HG03457 (cell line): ENCODE results near the gene PTGS1.
"Not testable (repeated sequence)": the region's sequence is repeated elsewhere in the genome, so short reads cannot be mapped to it uniquely, and the experiment has no call there.

Source experiments
- ATAC-seq: cut with Tn5 transposase; IDR thresholded peaks from one replicate; pipeline ENCODE4 v1.9.1; 2021; ENCODE audit warnings: moderate number of reproducible peaks; ENCODE audit not compliant: unreplicated experiment

The PTGS1 gene

DNA sequence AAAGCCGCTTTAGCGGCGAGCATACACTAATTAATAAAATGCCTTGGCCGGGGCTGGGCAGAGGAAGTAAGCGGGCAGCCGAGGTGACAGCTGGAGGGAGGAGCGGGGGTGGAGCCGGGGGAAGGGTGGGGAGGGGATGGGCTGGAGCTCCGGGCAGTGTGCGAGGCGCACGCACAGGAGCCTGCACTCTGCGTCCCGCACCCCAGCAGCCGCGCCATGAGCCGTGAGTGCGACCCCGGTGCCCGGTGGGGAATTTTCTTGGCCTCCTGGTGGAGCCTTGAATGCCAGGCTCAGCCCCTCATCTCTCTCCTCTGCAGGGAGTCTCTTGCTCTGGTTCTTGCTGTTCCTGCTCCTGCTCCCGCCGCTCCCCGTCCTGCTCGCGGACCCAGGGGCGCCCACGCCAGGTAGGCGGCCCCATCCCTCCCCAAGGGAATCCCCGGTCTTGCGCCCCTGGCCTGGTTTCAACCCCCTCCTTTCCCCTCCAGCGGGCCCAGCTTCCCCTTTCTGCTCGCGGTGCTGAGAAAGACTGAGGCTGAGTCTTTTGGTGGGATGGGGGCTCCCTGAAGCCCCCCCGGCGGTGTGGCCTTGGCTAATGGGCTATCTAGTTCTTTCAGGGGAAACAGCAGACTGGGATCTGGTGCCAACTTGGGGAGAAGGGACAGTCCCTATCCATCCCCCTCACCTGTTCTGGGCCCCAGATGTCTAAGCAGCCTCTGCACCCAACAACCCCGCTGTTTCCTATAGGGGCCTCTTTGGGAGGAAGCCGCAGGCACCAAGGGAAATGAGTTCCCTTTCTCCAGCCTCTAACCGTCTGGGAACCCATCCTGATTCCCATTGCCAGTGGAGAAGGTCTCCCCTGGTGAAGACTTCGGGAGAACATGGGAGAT lies at the start of gene PTGS1:
TSS of gene PTGS1 (plus strand) at position 156 of the 887 bp plus-strand sequence. CDS start at position 217, 61 bp downstream.
- ATAC-seq = no peak

DNA sequence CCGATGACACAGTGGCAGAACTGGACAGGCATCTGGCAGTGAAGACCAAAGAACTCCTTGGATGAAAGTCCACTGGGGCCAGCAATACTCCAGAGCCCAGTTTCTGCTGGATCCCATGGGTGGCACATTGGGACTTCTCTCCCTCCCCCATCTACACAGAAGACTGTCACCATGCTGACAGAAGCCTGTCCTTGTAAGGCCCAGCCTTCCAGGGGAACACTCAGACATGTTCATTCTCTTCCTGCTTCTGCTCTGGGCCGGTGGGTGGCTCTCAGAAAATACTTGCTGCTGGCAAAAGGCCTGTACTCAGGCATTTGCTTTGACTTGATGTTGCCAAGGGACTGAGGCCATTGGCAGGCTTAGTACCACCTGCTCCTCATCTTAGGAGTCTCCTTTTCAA lies 48.3 kb upstream of the PTGS1 start:
- ATAC-seq = no peak

DNA sequence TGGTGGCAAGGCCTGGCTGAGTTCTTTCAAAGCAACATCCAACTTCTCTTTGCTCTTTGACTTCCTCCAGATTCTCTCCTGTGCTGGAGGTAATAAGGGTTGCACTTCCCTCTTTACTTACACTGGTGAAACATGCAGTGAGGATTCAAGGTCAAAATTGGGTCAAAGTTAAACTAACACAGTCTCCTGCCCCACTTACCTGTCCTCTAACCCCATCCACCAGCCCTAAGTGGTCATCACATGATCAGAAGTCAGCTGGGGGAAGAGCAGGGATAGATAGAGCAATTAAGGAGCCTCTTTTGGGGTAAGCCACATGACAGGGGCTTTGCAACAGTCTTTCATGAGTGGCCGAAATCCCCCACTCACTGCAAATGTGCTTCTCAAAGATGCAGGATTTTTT lies 46.2 kb upstream of the PTGS1 start:
- ATAC-seq = not testable (repeated sequence)

DNA sequence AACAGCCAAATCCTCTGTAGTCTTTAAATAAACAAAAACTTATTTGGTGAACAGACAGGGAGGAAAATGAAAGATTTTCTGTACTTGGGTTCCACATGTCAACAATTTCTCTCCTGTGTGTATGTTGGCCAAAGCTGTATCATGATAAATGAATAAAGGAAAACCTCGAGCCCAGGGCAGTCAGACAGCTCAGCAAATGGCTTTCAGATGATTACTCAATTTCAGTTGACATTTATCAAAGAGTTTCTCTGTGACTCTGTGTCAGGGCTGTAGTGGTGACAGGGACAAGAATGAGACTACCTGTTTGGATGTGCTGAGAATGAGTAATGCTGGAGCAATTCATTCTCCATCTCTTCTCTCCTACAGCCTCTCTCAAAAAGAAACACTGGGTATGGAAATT lies 45.7 kb upstream of the PTGS1 start:
- no peak for ATAC-seq

DNA sequence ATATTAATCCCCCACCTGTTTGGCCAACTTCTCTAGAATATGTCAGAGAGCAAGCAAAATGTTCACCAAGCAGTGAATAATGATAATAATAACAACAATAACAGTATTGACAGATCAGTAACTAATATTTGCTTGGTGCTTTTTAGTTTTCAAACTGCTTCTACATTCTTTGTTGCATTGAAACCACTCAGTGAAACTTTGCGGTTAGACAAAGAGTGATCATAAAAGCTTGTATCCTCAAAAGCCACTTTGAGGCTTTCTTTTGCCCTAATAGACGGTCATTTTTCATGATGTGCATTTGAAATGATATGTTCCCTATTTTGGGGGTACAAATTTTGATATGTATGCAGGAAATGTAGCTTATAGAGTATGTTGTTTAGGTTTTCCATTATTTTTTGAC lies 43.6 kb upstream of the PTGS1 start:
- ATAC-seq = no peak

DNA sequence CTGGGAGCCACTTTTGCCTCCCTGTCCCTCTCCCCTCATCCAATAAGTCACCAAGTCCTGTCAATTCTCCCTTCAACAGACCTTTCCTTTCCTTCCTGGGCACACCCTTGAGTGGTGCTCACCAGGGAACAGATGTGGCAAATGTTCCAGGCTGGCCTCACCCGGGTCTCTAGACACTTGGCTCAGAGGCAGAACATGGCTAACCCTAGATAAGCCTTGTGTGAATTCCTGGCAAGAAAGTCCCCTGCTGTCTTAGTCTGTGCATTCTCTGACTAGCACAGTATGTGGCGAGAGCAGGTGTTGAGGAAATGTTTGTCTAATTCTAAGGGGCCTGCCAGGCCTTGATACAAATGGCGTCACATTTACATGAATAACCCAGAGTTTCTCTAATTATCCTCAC lies 41.2 kb upstream of the PTGS1 start:
- no peak for ATAC-seq

DNA sequence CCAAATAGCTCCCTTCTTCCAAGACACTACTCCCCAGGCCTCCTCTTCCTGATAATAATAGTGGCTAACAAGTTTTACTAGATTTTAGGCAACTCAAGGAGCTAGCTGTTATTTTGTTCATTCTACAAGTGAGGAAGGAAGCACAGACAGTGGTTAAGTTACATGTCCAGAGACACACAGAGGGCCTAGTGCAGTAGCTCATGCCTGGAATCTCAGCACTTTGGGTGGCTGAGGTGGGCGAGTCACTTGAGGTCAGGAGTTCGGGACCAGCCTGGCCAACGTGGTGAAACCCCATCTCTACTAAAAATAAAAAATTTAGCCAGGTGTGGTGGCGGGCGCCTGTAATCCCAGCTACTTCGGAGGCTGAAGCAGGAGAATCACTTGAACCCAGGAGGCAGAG lies 40.4 kb upstream of the PTGS1 start:
- ATAC-seq = not testable (repeated sequence)

DNA sequence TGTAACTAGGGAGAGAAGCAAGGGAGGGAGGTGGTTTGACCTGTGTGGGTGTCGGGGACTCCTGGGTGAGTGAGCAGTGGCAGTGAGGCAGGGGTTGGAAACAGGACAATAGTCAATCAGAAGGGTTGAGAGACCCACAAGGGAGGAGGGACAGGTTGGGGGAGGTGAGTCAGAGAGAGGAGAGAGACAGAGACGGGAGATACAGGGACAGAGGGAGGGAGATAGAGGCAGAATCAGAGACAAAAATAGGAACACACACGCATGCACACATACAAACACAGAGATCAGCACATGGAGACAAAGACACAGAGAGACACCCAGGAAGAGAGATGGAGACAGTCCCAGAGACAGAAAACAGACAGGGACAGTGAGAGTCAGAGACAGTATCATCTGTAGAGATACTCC lies 39.3 kb upstream of the PTGS1 start:
- ATAC-seq = no peak

DNA sequence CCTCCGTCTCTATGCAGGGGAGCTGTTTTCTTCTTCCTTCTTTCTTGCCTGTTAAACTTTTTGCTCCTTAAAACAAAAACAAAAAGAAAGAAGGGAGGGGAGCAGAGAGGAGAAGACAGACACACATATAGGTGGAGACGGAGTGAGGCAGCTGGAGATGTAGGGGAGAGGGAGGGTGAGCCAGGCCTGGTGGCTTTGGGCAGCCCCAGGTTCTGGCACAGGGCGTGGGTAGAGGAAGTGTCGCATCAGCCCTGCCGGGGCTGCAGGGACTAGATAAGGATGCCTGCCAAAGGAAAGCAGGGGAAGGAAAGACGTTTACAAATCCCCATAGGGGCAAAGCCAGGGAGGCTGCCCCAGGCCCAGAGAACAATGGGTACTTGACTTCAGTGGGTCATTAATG lies 38.7 kb upstream of the PTGS1 start:
- no peak for ATAC-seq

DNA sequence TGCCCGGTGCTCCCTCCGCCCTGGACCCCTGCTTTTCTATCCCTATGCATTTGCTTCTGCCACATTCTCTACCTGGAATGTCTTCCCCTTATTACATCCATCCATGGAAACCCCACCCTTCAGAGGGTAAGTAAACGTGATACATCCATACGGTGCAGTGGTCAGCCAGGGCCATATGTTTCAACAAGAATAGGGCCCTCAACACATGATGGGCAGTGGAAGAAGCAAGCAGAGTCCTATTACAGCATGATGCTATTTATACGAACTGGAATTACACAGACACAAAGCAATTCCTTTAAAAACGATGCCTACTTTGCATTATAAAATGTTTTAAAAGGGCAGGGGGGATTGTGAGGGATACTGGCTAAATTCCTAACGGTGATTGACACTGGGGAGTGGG lies 38.2 kb upstream of the PTGS1 start:
- ATAC-seq = no peak

DNA sequence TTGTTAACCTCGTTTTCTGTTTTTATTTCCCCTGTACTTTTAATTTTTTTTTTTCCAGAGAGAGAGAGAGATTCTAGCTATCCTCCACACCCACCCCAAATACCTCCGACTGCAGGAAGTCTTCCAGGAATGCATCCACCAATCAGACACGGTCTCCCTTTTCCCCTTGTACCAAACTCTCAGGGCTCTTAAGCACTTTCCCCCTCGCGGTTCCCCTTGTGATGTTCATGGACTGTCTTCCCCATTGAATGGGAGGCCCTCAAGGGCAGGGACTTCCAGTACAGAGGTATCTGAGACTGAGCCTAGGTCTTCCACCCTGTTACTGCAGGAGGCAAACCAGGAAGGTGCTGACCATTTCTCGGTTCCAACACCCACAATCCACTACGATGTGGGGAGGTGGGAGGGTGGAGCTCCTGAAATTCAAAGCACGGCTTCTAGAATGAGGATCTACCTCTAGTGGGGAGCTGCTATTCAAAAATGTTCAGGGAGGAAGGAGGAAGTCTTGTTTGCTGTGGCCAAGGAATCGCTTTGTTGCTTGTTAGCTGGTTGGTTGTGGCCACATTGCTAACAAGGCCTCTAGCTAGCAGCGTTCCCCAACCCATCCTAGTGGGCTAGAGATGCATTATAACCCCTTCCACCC lies 37.5 kb upstream of the PTGS1 start:
- no peak for ATAC-seq

DNA sequence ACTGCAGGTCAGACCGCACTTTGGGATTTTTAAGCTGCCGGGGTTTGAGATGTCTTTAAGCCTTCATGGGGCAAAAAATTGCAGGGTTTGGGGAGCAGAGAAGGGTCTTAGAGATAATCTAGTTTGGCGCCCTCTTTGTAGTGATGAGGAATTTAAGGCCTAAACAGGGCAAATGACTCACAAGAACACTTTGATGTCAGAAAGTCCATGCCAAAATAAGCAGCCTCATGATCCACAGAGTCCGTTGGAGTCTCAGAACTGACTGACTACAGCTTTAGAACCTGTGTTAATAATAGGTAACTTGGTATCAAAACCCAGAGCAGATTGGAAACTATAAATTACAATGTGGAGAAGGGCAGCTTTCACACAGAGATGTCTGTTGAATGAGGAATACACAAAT lies 35.9 kb upstream of the PTGS1 start:
- no peak for ATAC-seq

DNA sequence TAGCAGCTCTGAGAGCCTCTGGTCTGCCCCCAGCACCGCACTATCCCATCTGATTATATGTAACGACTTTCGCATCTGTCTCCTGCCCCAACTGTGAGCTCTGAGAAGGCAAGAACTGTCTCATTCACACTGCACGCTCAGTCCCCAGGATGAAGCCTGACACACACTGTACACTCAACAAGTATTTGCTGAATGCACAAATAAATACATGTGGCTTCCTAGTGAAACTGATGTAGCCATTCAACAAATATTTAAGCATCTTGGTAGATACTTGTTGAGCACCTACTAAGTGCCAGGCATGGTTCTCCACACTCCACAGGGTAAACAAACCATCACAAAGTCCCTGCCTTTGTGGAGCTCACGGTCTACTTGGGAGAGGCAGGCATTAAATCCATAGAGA lies 34.6 kb upstream of the PTGS1 start:
- no peak for ATAC-seq

DNA sequence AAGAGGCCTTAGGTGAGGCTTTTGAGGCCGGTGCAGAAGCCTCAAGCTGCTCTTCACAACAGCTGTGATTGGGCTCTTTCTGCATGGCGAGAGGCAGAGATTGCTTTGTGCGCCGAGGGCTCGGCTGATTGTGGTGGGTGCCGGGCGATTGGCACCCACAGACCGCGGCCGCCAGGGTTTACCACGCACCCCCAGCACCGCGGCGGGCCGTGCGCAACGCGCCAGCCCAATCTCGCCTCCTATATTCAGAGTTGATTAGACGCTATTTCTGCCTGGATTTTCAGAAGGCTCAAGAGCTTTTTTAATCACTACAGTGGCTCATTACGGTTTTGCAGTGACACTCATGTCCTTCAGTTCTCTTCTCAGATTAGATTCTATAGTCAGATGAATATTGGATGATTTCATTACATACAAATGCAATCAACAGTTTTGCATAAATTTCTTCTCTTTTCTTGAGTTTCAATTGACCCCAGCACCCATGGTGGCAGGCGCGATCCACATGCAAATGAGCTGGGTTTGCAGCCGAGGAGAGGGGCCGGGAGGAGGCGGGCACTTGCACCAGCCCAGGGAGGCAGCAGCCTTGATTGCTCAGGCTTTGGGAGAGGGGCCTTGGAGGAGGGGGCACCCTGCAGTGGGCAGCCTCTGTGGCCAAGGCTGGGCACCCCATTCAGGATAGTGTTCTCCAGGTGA lies 33.8 kb upstream of the PTGS1 start:
- no peak for ATAC-seq

DNA sequence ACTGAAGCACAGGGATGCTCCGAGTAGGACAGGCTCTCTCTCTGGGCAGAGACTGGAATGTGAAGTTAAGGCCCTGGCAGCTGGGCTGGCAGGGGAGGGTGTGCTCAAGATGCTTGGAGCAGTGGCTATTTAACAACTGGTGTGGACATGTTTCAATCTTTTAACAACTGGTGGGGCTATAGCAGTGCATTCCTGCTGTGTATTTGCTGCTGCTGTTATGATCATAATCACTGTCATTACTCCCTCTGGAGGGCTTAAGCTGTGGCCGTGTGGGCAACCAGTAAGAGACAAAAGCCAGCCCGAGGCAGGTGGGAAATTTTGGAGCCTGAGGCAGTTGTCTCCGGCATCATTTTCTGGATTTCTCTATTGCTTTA lies 33.3 kb upstream of the PTGS1 start:
- no peak for ATAC-seq

DNA sequence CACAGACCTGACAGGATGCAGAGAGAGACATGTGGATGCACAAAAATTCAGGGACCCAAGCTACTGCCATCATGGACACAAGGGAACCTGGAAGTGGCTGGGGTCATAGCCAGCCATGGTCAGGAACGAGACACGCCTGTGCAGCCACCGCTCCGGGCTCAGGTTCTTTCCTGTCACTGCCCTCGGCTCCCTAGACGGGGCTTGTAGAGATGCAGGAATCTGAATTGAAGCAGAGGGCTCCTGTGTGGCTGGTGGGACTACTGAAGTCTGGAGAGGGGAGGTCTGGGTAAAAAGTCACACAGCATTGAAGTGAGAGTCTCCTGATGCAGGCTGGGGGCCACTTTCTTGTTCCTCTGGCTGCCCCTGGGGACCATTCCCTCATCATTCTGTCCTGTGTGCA lies 32.3 kb upstream of the PTGS1 start:
- ATAC-seq = no peak

DNA sequence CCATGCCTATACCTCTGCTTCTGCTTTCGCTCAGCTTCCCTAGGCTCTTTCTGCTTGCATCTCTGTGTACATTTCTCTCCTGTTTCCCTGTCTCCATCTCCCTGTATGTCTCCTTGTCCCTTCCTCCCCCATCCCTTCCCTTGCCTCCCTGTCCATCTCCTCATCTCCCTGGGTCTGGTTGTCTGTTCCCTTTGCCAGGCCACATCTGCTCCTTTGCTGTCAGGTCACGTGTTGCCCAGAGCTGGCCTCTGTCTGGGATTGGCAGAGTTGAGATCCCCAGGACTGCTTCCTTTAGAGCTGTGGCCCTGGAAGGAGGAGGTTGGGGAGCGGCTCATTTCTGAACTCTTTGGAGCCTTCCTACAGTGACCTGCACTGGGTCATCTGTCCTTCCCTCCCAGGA lies 31.8 kb upstream of the PTGS1 start:
- ATAC-seq = no peak

DNA sequence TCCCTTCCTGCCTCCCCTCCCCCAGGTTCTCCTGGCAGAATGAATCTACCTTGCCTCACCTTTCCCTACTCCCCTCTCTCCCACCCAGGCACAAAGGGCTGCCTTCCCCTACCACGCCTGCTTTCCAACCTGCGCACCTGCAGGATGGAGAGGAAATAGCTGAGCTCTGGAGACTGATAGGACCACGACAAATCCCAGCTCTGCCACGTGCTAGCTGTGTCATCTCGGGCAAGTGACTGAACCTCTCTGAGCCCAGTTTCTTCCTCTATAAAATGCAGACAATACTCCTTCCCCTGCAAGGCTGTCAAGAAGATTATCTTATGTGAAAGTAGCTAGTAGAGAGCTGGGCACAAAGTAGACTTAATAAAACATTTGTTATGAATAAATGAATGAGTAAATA lies 31.2 kb upstream of the PTGS1 start:
- ATAC-seq = no peak

DNA sequence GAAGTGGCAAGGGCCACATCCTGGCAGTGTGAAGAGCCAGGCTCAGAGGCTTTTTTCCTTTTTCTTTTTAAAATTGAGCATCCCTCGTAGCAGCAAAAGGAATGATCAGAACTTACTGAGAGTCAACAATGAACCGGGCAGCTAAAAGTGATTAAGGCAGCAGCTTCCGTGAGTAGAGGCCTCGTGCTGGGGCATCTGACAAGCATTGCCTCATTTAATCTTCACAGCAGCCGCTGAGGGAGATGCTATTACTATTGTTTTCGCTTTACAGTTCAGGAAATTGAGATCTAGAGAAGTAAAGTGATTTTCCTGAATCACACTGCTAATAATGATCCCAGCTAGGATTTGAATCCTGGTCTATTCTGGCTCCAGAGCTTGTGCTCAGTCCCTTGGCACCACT lies 30.7 kb upstream of the PTGS1 start:
- ATAC-seq = no peak

DNA sequence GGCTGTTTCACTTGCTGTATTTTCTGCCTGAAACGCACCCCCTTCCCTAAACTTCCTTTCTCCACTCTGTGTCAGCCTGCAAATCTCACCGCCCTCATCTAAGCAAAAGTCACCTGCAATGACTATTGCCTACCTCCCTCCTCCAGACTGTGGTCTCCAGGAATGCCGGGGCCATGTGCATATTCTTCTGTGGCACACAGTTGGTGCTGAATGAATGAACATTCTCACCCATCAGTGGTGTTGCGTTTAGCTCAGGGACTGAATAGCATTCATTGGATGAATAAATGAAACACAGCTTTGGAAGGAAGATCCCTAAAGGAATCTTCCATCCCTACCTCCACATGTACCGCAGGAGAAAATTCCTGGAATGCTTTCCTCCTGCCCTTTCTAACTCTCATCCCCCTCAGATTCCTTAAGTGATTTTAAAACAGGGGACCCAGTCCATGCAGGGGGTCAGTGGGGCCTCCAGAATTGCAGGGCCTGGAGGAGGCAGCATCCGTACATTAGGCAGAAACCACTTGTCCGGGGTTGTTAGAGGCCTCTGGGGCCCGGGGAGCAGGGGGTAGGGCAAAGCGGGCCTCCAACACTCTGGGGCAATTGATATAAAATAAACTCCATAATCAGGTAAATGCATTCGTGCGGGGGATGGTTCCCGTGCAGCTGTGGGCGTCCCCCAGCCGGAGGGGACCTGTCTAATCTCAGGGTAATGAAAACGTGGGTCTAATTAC lies 28.3 kb upstream of the PTGS1 start:
- no peak for ATAC-seq
